Panc1 (cell line): ENCODE results near the gene RNF25. TPM values are rescaled to one million over a fixed set of nuclear protein-coding genes. Genes with fewer than 3 reads are reported as not detected.

Experiments
- ATAC-seq: fragments of 200-7000 bp; cut with Tn5 transposase; 2 replicates; pipeline ENCODE4 v1.9.1; 2020; ENCODE audit warnings: mild to moderate bottlenecking, moderate library complexity
- BruUV-seq: library from RNA; stranded (reverse); fragments of 400-500 nt; replicated peaks from 2 replicates; lab custom pipeline; 2021; lab: Mats Ljungman, UMichigan
- CTCF ChIA-PET: fragments of 300-600 bp; sonication (Branson Sonifier 250); formaldehyde crosslinking; loops from one replicate; lab custom pipeline; 2022; ENCODE audit warnings: antibody characterized with exemption; lab: Charles Lee
- POLR2A ChIA-PET: fragments of 300-600 bp; sonication (Branson Sonifier 250); formaldehyde crosslinking; loops from one replicate; lab custom pipeline; 2022; ENCODE audit warnings: antibody characterized with exemption; lab: Charles Lee
- DNase-seq: peaks from one replicate; pipeline ENCODE4 v3.0.0-alpha.2; 2010; ENCODE audit warnings: low read depth, low spot score
- H3K27ac ChIP-seq: 2 replicates; pipeline ENCODE4 v1.5.1; 2011; ENCODE audit warnings: mild to moderate bottlenecking, low read length, inconsistent platforms
- H3K27me3 ChIP-seq: fragments of 200-500 bp; sonication (Bioruptor generic); 2 replicates; pipeline ENCODE4 v1.6.0; 2014; ENCODE audit warnings: low read length, inconsistent platforms; ENCODE audit not compliant: control insufficient read depth, insufficient read depth
- H3K36me3 ChIP-seq: fragments of 200-500 bp; sonication (Bioruptor generic); 2 replicates; pipeline ENCODE4 v1.5.1; 2014; ENCODE audit warnings: inconsistent platforms, mild to moderate bottlenecking, low read length, moderate library complexity; ENCODE audit not compliant: control insufficient read depth, insufficient read depth
- H3K4me1 ChIP-seq: 2 replicates; pipeline ENCODE4 v1.5.1; 2011; ENCODE audit warnings: inconsistent platforms, mild to moderate bottlenecking, low read length, moderate library complexity; ENCODE audit not compliant: control insufficient read depth, insufficient read depth
- H3K4me3 ChIP-seq, 2 experiments: 2 replicates each; pipeline ENCODE4 v1.5.1; 2011 to 2012; ENCODE audit warnings: low read depth in 2 of 2, low read length in 2 of 2, mild to moderate bottlenecking in 2 of 2, inconsistent platforms in 1 of 2, moderate library complexity in 1 of 2
- H3K9me3 ChIP-seq: fragments of 200-500 bp; sonication (Bioruptor generic); 2 replicates; pipeline ENCODE4 v1.5.1; 2014; ENCODE audit warnings: low read depth, mild to moderate bottlenecking, inconsistent platforms, low read length, moderate library complexity; ENCODE audit not compliant: control insufficient read depth, insufficient read depth
- CTCF ChIP-seq: fragments of 450-650 bp; IDR thresholded peaks from 2 replicates; pipeline ENCODE4 v1.5.1; 2017; ENCODE audit warnings: mild to moderate bottlenecking
- POLR2AphosphoS5 ChIP-seq: IDR thresholded peaks from 2 replicates; pipeline ENCODE4 v1.6.1; 2012; ENCODE audit warnings: mild to moderate bottlenecking, low read depth, low read length, moderate library complexity
- REST ChIP-seq, 2 experiments: IDR thresholded peaks; 2 replicates each; pipeline ENCODE4 v1.6.1; 2011 to 2012; ENCODE audit warnings: low read depth in 2 of 2, control low read depth in 1 of 2, low read length in 1 of 2, mild to moderate bottlenecking in 1 of 2, moderate library complexity in 1 of 2; ENCODE audit not compliant: insufficient read depth in 1 of 2
- SIN3A ChIP-seq: IDR thresholded peaks from 2 replicates; pipeline ENCODE4 v1.6.1; 2012; ENCODE audit warnings: low read depth, mild to moderate bottlenecking, low read length, moderate library complexity, borderline replicate concordance; ENCODE audit not compliant: insufficient read depth
- TCF7L2 ChIP-seq: IDR thresholded peaks from 2 replicates; pipeline ENCODE4 v1.6.1; 2011; ENCODE audit warnings: mild to moderate bottlenecking, low read depth, low read length, inconsistent platforms
- in situ Hi-C: cut with HindIII; loops from 2 replicates; pipeline ENCODE4 v1.10.0; 2016; ENCODE audit warnings: low sequenced_read_pairs, low pct_unique_long_range_greater_than_20kb
- intact Hi-C: fragments of 100-400 bp; cut with micrococcal nuclease; formaldehyde crosslinking; loops from one replicate; pipeline ENCODE4 v1.10.0; 2022; ENCODE audit not compliant: unreplicated experiment
- total RNA-seq: library from RNA; stranded (reverse); gene quantifications from one replicate; pipeline ENCODE4 v1.2.1, GENCODE V29; 2021; ENCODE audit not compliant: unreplicated experiment

RNF25 gene
- total RNA-seq, 1 experiment from 2014 or later = 40.4 TPM

GRCh38 chr2:218679119-218679518, 7.3 kb upstream of the RNF25 start:
- no peaks in the 10 kb centered on the region for H3K4me1 ChIP-seq
- H3K36me3 ChIP-seq = no peaks in the 10 kb centered on the region; the same call in 1 of the 2 replicates
- no peak for TF ChIP-seq CTCF
- TF ChIP-seq REST (IDR thresholded peaks at IDR 0.05; ENCODE audit: insufficient read depth in 1 of 2, low read depth in 2 of 2, low read length in 1 of 2) = no peak
- TF ChIP-seq TCF7L2 = no peak
- no peak for TF ChIP-seq SIN3A
- no peak for TF ChIP-seq POLR2AphosphoS5
- H3K27me3 ChIP-seq = no peaks in the 10 kb centered on the region
- intact Hi-C loops = no loop called here
- no peak for DNase-seq
- no peaks in the 10 kb centered on the region for H3K9me3 ChIP-seq
- in situ Hi-C loops = no loop called here
- no peak overlapping the region for H3K4me3 ChIP-seq
- ChIA-PET CTCF (no interaction called here), POLR2A (no interaction called here)
- no peak for ATAC-seq
- H3K27ac ChIP-seq = no peak overlapping the region
- BruUV-seq = no TSS peak

- ATAC-seq = peak; percentile 35
- ChIA-PET POLR2A (interaction anchor here (0.5 to 1.1 kb wide), 3 partner anchors 12 to 16 kb away, joined by 3 to 18 read pairs (median 4); partner anchors contain the start of genes BCS1L and ZNF142), CTCF (interaction anchor here (0.8 kb wide), 1 partner anchor 12 kb away, joined by 4 read pairs; the partner anchor contains the start of genes BCS1L and ZNF142)
- TF ChIP-seq SIN3A = no peak
- TF ChIP-seq REST (IDR thresholded peaks at IDR 0.05; ENCODE audit: insufficient read depth in 1 of 2, low read depth in 2 of 2, low read length in 1 of 2) = no peak
- TF ChIP-seq POLR2AphosphoS5 = no peak
- TF ChIP-seq TCF7L2 = no peak
- no peak for TF ChIP-seq CTCF
- peak overlapping the region; percentile 92 to 97 for H3K4me3 ChIP-seq
- in situ Hi-C loops (no loop called here), intact Hi-C loops (no loop called here)
- no peaks in the 10 kb centered on the region for H3K9me3 ChIP-seq
- BruUV-seq = TSS peak; percentile 94
- peaks cover 5% of the 10 kb centered on the region; the same call in 1 of the 2 replicates for H3K4me1 ChIP-seq
- H3K27ac ChIP-seq = peak overlapping the region; percentile 86
- peaks cover 6% of the 10 kb centered on the region for H3K36me3 ChIP-seq
- no peak for DNase-seq
- H3K27me3 ChIP-seq = no peaks in the 10 kb centered on the region
Measured at GRCh38 chr2:218671097-218671653, 627 bp downstream of the RNF25 start.
